Stimulated activated CD4-positive, alpha-beta T cell treated with anti-CD3 and anti-CD28 coated beads, Interleukin-15, amount 100 ng/mL, for 24 hours (primary cell): ENCODE data around the gene ZNF701.
"Not testable (repeated sequence)": the region's sequence is repeated elsewhere in the genome, so short reads cannot be mapped to it uniquely, and the experiment has no call there.

Experiments
- DNase-seq: peaks from one replicate; pipeline ENCODE4 v3.0.0-alpha.2; 2020

ZNF701 gene

DNA sequence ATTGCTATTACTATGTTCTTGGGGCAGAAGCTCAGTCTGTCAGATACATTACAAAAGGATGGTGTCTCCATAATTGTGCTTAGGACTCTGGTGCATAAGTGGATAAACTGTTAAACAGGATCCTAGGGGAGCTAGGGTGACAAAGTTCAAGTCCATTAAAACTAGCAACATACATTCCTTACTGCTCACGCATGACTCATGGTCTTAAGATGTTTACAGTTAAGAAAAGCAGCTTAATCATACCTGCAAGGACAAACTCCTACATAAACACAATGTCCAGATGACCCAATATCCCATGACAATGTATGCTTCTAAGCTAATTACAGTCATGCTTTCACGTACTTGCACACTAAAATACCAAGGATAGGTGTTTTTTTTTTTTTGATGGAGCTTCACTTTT is 3.5 kb upstream of the ZNF701 start:
- no peak for DNase-seq

DNA sequence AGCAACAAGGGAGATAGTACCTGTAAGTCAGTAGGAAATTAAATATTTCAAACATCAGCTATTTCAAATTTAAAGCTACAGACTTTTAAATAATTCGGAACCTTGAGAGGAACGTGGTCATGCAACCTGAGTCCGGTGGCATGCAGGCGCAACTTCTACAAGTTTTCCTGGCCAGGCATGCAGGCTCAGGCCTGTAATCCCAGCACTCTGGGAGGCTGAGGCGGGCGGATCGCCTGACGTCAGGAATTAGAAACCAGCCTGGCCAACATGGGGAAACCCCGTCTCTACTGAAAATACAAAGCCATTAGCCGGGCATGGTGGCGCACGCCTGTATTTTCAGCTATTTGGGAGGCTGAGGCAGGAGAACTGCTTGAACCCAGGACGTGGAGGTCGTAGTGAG is 2.2 kb upstream of the ZNF701 start:
- DNase-seq, result no peak

DNA sequence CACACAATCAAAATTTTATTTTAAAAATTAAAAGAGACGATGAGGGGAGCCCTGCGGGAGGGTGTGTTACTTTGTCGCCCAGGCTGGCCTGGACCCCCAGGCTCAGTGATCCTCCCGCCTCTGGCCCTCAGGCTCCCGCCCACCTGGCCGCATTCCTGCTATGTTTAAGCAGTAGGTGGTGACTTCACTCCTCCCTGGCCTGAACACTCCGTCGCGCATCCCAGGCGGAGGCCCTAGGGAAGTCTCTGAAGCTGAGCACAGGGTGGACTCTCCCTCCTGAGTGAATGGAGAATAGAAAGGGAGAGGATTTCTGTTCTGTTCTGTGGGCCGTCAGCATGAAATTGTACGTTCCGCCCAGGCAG is 468 bp upstream of the ZNF701 start:
- peak; percentile 2 for DNase-seq

DNA sequence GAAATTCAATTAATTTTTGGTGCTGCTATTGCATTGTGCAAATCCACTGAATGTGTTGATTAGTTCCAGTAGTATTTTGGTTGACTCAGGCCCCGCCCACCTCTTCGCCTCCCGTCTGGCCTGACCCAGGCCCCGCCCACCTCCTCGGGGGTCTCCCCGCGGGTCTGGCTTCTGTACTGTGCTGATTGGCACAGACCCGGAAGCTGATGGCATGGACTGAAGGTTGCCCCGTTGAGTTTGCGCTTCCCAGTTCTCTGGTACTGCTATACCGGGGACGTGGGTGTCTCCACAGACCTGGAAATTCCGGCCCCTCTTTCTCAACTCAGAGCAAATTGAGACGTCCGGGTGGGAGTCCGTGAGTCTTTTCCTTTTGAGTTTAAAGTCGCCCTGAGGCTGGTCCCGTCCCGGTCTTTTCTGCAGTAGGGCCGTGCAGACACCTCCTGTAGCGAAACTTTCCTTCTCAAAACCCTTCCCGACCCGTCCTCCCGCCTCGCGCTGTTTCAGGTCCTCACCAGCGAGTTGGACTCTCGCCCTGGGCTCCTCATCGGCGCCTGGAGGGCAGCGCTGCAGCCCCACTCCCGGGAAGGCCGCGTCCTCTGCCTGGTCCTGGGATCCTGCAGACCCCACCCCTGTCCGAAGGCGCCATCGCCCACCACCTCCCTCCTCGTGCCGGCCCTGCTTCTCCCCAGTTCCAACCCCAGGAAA is 14.8 kb downstream of the ZNF701 start:
- DNase-seq, result no peak

DNA sequence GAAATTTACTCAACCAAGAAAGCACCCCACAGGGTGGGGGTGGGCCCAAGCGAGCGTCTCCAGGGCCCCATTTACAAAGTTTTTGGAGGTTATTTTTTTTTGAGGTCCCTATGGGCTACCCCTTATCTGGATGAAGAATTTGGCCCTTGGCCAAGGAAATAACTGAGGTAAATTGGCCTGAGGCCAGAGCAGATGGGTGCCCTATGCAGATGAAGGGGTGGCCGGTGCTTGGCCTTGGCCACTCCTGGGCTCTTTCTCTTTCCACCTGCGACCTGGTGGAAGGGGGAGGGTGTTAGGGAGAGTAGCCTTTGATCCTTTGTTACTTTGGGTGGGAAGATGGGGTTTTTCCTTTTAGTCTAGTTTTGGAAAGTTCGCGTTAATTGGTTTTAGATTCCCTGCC is 15.5 kb downstream of the ZNF701 start:
- DNase-seq, result no peak

DNA sequence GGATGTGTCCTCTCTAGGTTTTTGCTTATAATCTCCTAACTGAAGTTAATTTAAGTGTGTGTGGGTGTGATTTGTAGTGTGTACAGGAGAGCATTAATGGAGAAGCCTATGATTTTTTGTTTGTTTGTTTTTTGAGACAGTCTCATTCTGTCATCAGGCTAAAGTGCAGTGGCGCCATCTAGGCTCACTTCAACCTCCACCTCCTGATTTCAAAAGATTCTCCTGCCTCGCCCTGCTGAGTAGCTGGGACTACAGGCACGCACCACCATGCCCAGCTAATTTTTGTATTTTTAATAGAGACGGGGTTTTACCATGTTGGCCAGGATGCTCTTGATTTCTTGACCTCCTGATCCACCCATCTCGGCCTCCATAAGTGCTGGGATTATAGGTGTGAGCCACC is 20.6 kb downstream of the ZNF701 start:
- no peak for DNase-seq

DNA sequence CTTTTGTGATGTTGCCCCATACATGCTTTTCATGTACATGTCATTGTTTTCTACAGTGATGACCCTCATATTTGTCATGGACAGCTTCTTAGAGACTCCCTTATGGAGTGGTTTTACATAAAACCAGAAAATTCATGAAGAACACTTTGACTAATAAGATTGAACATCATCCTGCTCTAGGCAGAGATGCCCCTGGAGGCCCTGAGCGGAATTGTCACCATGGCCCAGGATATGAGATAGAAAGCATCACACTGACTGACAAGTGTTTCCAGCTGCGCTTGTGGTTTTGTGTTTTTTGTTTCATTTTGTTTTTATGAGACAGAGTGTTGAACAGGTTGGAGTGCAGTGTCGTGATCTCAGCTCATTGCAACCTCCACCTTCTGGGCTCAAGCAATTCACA is 22.2 kb downstream of the ZNF701 start:
- no peak for DNase-seq

DNA sequence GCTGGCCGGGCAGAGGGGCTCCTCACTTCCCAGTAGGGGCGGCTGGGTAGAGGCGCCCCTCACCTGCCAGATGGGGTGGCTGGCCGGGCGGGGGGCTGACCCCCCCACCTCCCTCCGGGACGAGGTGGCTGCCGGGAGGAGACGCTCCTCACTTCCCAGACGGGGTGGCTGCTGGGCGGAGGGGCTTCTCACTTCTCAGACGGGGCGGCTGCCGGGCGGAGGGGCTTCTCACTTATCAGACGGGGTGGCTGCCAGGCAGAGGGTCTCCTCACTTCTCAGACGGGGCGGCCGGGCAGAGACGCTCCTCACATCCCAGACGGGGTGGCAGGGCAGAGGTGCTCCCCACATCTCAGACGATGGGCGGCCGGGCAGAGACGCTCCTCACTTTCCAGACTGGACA is 23.4 kb downstream of the ZNF701 start:
- DNase-seq, result not testable (repeated sequence)

DNA sequence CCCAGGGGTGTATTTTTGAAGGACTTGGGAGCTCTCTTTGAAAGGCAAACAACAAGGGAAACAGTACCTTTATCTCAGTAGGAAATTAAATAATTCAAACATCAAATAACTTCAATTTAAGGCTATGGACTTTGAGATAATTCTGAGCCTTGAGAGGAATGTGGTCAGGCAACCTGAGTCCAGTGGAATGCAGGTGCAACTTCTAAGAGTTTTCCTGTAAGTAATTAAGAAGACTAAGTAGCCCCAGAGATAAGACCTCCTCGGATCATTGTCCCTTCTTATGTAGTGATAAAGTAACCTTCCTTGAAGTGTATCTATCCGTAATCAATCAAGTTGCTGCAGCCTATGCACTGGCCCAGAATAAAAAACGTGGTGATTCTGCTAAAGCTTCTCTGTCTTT is 29.2 kb downstream of the ZNF701 start:
- DNase-seq, result no peak

DNA sequence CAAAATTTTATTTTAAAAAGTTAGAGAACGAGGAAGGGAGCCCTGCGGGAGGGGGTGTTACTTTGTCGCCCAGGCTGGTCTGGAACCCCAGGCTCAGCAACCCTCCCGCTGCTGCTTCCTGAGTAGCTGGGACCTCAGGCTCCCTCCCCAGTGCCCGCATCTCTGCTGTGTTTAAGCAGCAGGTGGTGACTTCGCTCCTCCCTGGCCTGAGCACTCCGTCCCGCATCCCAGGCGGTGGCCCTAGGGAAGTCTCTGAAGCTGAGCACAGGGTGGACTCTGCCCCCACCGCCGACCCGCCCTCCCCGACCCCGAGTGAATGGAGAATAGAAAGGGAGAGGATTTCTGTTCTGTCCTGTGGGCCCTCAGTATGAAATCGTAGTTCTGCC is 30.5 kb downstream of the ZNF701 start:
- DNase-seq, result peak; percentile 25

DNA sequence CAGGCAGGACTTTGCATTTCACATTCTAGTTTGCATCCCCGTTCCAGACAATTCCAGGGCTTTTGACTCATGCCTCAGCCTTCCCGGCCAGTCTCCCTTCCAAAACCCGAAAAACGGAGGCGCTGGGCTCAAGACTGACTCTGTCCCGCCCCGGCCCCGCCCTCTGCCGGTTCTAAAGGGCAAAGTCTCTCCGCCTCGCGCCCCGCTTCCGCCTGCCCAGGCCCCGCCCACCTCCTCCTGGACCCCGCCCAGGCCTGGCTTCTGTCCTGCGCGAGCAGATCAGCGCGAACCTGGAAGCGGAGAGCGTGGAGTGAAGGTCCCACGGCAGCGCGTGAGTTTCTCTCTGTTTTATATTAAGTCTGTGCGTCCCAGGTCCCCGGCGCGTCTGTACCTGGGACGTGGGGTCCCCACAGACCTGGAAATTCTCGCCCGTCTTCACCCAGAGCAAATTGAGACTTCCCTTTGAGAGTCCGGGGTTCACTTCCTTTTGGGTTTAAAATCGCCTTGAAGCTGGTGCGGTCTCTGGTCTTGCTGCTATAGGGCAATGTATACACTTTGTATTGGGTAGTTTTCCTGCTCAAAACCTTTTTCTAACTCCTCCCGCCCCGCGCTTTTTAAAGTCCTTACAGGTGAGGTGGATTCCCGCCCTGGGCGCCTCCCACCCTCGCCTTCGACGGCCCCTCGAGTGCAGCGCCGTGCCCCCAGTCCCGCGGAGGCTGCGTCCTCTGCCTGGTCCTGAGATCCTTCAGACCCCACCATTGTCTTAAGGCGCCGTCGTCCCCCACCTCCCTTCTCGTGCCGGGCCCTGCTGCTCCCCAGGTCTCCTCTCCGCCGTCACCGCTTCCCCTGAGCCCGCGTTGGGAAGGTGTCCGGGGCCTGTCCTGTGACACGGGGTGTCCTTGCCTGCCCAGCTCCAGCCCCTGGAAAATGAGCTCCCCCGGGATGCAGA is 31.2 kb downstream of the ZNF701 start:
- peak; percentile 96 for DNase-seq

DNA sequence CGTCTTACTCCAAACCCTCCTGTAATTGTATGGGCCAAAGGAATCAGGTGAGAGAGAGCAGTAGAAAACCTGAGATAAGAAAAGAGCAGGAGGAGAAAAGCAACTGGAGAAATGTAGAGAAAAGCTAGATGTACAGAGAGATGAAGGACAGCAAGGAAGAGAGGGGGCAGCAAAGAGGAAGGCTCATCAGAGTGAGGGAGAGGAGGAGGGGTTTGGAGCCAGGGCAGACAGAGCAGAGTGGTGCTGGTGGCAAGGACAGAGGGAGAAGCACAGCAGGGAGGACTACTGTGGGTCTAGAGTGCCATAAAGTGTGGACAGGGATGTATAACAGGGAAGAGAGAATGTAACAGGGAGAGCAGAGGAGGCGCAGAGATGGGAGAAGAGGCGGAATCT is 31.9 kb downstream of the ZNF701 start:
- not testable (repeated sequence) for DNase-seq

DNA sequence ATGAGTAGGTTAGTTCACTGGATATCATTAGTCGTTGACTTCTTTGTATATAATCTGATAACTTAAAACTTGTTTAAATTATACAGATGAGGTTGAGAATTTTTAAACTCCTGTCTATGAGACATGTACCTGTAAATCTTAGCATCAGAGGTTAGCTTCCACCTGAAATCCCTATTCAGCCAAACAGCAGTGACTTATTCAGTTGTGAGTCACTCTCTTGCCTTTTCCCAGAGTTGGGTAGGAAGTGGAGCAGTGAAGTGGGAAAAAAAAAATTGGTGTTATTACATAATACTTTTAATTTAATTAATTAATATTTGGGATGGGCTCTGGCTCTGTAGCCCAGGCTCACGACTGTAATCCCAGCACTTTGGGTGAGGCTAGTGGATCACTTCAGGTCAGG is 32.9 kb downstream of the ZNF701 start:
- DNase-seq, result no peak

DNA sequence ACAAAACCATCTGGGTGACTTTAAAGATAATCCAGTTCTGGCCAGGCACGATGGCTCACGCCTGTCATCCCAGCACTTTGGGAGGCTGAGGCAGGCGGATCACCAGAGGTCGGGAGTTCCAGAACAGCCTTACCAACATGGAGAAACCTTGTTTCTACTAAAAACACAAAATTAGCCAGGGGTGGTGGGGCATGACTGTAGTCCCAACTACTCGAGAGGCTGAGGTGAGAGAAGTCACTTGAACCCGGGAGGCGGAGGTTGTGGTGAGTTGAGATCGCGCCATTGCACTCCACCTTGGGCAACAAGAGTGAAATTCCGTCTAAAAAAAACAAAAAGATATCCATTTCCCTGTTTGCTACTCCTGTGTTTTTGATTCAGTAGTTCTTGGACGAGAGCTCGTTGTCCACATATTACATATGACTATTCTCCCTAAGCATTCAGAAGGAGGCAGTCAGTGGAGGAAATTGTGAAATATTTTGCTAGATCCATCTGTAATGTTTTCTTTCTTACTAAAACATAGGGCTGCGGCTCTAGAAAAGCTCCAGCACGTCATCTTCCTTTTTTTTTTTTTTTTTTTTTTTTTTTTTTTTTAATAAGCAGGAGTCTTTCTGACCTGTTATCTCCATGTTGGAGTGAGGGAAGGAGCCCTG is 33.6 kb downstream of the ZNF701 start:
- DNase-seq, result no peak

DNA sequence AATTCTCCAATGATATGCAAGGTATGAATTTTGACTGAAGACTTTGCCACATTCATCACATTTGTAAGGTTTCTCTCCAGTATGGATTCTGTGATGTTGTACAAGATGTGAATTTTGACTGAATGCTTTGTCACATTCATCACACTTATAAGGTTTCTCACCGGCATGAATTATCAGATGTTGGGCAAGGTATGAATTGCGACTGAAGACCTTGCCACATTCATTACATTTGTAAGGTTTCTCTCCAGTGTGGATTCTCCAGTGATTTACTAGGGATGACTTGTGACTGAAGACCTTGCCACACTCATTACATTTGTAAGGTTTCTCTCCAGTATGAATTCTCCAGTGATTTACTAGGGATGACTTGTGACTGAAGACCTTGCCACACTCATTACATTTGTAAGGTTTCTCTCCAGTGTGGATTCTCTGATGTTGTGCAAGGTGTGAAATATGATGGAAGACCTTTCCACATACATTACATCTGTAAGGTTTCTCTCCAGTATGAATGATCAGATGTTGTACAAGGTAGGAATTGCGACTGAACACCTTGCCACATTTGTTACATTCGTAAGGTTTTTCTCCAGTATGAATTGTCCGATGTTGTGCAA is 43.3 kb downstream of the ZNF701 start:
- DNase-seq, result no peak

DNA sequence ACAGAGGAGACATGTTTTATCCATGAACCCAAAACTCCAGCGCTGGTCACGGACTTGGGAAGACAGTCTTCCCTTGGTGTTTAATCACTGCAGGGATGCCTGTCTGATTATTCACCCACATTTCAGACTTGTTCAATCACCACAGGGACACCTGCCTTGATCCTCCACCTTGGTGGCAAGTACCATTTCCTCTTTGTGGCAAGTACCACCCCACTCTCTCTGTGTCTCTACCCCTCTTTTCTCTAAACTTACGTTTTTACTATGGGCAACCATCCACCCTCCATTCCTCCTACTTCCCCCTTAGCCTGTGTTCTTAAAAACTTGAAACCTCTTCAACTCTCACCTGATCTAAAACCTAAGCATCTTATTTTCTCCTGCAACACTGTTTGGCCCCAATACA is 51.3 kb downstream of the ZNF701 start:
- no peak for DNase-seq

DNA sequence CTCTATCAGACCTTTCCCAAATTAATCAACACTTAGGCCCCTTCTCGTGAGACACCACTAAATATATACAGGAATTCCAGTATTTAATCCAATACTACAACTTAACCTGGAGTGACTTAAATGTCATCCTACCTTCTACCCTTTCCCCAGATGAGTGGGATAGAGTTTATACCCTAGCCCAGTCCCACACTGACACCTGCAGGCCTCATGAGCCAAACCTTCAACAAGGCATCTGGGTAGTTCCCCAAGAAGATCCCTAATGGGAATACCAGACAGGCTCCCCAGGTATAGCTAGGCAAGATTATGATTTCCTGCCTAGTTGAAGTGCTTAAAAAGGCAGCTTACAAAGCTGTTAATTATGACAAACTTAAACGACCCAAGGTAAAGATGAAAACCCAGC is 52.2 kb downstream of the ZNF701 start:
- DNase-seq, result no peak

DNA sequence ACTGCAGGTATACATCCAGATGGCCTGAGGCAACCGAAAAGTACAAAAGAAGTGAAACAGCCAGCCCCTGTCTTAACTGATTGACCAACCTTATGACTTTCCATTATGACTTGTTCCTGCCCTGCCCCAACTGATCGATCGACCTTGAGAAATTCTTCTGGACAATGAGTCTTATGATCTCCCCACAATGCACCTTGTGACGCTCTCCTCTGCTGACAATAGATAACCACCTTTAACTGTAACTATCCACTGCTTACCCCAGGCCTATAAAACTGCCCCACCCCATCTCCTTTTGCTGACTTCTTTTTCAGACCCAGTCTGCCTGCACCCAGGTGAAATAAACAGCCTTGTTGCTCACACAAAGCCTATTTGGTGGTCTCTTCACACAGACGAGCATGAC is 56.8 kb downstream of the ZNF701 start:
- DNase-seq, result no peak

DNA sequence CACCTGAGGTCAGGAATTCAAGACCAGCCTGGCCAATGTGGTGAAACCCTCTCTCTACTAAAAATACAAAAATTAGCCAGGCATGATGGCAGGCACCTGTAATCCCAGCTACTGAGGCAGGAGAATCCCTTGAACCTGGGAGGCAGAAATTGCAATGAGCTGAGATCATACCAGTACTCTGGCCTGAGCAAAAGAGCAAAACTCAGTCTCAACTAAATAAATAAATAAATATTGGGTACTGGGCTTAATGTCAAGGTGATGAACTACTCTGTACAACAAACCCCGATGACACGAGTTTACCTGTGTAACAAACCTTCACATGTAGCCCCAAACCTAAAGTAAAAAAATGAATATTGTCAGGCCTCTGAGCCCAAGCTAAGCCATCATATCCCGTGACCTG is 57.4 kb downstream of the ZNF701 start:
- not testable (repeated sequence) for DNase-seq

DNA sequence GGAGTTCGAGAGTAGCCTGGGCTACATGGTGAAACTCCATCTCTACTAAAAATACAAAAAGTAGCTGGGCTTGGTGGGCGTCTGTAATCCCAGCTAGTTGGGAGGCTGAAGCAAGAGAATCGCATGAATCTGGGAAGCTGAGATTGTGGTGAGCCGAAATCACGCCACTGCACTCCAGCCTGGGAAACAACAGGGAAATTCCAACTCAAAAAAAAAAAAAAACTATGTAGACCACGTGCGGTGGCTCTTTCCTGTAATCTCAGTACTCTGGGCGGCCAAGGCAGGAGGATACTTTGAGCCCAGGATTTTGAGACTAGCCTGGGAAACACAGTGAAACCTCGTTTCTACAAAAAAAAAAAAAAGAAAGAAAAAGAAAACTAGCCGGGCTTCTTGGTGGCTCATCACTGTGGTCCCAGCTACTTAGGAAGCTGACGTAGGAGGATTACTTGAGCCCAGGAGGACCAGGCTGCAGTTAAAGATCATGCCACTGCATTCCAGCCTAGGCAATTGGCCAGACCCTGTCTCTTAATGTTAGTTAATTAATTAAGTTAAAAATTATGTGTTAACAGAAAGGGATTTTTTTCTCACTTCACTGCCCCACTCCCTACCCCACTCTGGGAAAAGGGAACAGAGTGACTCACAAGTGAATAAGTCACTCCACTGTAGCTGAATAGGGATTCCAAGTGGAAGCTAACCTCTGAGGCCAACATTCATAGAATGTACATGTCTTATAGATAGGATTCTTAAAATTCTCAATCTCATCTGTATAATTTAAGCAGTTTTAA is 65.9 kb downstream of the ZNF701 start:
- no peak for DNase-seq
